Measurements from ENCODE around the gene ELFN1.

Gene ELFN1

GRCh38 chr7:1729773-1730172, 59.7 kb downstream of the ELFN1 start:
- DNase-seq: no peak

- no peak for DNase-seq
Measured at GRCh38 chr7:1732072-1732471, 62.0 kb downstream of the ELFN1 start.

GRCh38 chr7:1732645-1733044, 62.6 kb downstream of the ELFN1 start:
- no peak for DNase-seq

- DNase-seq: no peak
Measured at GRCh38 chr7:1733206-1733907, 63.3 kb downstream of the ELFN1 start.

- no peak for DNase-seq
Measured at GRCh38 chr7:1733908-1734730, 64.0 kb downstream of the ELFN1 start.

- no peak for DNase-seq
Measured at GRCh38 chr7:1735262-1735661, 65.2 kb downstream of the ELFN1 start.

- no peak for DNase-seq
Measured at GRCh38 chr7:1735806-1736483, 65.9 kb downstream of the ELFN1 start.

- DNase-seq: no peak
Measured at GRCh38 chr7:1736484-1736817, 66.4 kb downstream of the ELFN1 start.

- DNase-seq: no peak
Measured at GRCh38 chr7:1736830-1737229, 66.8 kb downstream of the ELFN1 start.

GRCh38 chr7:1737523-1737922, 67.4 kb downstream of the ELFN1 start:
- DNase-seq: no peak

- no peak for DNase-seq
Measured at GRCh38 chr7:1737956-1738355, 67.9 kb downstream of the ELFN1 start.

GRCh38 chr7:1738511-1738910, 68.4 kb downstream of the ELFN1 start:
- no peak for DNase-seq

- no peak for DNase-seq
Measured at GRCh38 chr7:1738956-1739355, 68.9 kb downstream of the ELFN1 start.

- DNase-seq: no peak
Measured at GRCh38 chr7:1739593-1739992, 69.5 kb downstream of the ELFN1 start.

- no peak for DNase-seq
Measured at GRCh38 chr7:1740214-1740613, 70.1 kb downstream of the ELFN1 start.

- no peak for DNase-seq
Measured at GRCh38 chr7:1741246-1741645, 71.2 kb downstream of the ELFN1 start.

- peak; percentile 9 for DNase-seq
Measured at GRCh38 chr7:1741751-1742554, 71.9 kb downstream of the ELFN1 start.

- no peak for DNase-seq
Measured at GRCh38 chr7:1742555-1743303, 72.7 kb downstream of the ELFN1 start.

GRCh38 chr7:1743481-1744230, 73.6 kb downstream of the ELFN1 start:
- DNase-seq: no peak

GRCh38 chr7:1744296-1745017, 74.4 kb downstream of the ELFN1 start:
- no peak for DNase-seq

GRCh38 chr7:1745018-1745532, 75.0 kb downstream of the ELFN1 start:
- no peak for DNase-seq

All from suppressor macrophage treated with lipopolysaccharide for 4 hours (primary cell).